SU-DHL-6 (cell line): ENCODE data around the gene SLC35F1.

Source experiments
- H2AFZ ChIP-seq: fragments of 200-600 bp; sonication (generic); 2 replicates; pipeline ENCODE4 v1.6.1; 2014; ENCODE audit warnings: low read depth, mild to moderate bottlenecking, moderate library complexity, mixed read lengths, antibody characterized with exemption, low read length; ENCODE audit not compliant: severe bottlenecking
- H3F3A ChIP-seq: fragments of 200-600 bp; shearing (Covaris generic); 2 replicates; pipeline ENCODE4 v1.6.0; 2016; ENCODE audit warnings: antibody characterized with exemption, mild to moderate bottlenecking; ENCODE audit not compliant: insufficient read depth
- H3K27ac ChIP-seq: fragments of 200-600 bp; sonication (generic); 2 replicates; pipeline ENCODE4 v1.5.1; 2016; ENCODE audit warnings: low read depth, mild to moderate bottlenecking, low read length, moderate library complexity, mixed read lengths
- H3K27me3 ChIP-seq: fragments of 200-600 bp; sonication (generic), shearing (Covaris generic); 2 replicates; pipeline ENCODE4 v1.6.0; 2014; ENCODE audit warnings: mild to moderate bottlenecking, low read length
- H3K36me3 ChIP-seq: fragments of 200-600 bp; sonication (generic); 2 replicates; pipeline ENCODE4 v1.6.1; 2014; ENCODE audit warnings: mild to moderate bottlenecking, low read length, mixed read lengths
- H3K4me2 ChIP-seq: fragments of 300-600, 200-600 bp; shearing (Covaris generic), sonication (generic); 2 replicates; pipeline ENCODE4 v1.6.0; 2014; ENCODE audit warnings: low read length, low read depth, mild to moderate bottlenecking; ENCODE audit not compliant: poor library complexity, severe bottlenecking
- H3K4me3 ChIP-seq: fragments of 200-600 bp; sonication (generic); 2 replicates; pipeline ENCODE4 v1.5.1; 2014; ENCODE audit warnings: antibody characterized with exemption, low read length, mild to moderate bottlenecking, mixed read lengths; ENCODE audit not compliant: insufficient read depth, poor library complexity, severe bottlenecking
- H3K79me2 ChIP-seq: fragments of 200-600 bp; sonication (generic); 2 replicates; pipeline ENCODE4 v1.6.1; 2014; ENCODE audit warnings: mild to moderate bottlenecking, low read length, moderate library complexity; ENCODE audit not compliant: insufficient read depth
- H3K9ac ChIP-seq: fragments of 200-600 bp; sonication (generic); 2 replicates; pipeline ENCODE4 v1.7.0; 2014; ENCODE audit warnings: mild to moderate bottlenecking, low read length
- H3K9me2 ChIP-seq: fragments of 200-600 bp; sonication (generic); replicated peaks from 2 replicates; pipeline ENCODE4 v1.6.1; 2014; ENCODE audit warnings: low read length; ENCODE audit not compliant: insufficient read depth
- H3K9me3 ChIP-seq: fragments of 200-600 bp; sonication (generic); 2 replicates; pipeline ENCODE4 v1.6.1; 2014; ENCODE audit warnings: low read length, mixed read lengths; ENCODE audit not compliant: insufficient read depth
- H4K20me1 ChIP-seq: fragments of 200-600 bp; sonication (generic); 2 replicates; pipeline ENCODE4 v1.6.1; 2014; ENCODE audit warnings: low read depth, mild to moderate bottlenecking, antibody characterized with exemption, low read length, moderate library complexity, mixed read lengths
- EZH2phosphoT487 ChIP-seq: fragments of 200-600 bp; sonication (generic), shearing (Covaris generic); conservative IDR thresholded peaks from 2 replicates; pipeline ENCODE4 v1.6.1; 2018; ENCODE audit warnings: mild to moderate bottlenecking, antibody characterized with exemption, low read length, moderate library complexity, mixed read lengths
- TF ChIP-seq, protein P1 (sequence below): fragments of 200-600 bp; sonication (generic); IDR thresholded peaks from one replicate; pipeline ENCODE4 v1.5.1; 2017; ENCODE audit warnings: antibody characterized with exemption, mild to moderate bottlenecking, low read length, moderate library complexity; ENCODE audit not compliant: insufficient read depth, poor library complexity, severe bottlenecking

The SLC35F1 gene

DNA sequence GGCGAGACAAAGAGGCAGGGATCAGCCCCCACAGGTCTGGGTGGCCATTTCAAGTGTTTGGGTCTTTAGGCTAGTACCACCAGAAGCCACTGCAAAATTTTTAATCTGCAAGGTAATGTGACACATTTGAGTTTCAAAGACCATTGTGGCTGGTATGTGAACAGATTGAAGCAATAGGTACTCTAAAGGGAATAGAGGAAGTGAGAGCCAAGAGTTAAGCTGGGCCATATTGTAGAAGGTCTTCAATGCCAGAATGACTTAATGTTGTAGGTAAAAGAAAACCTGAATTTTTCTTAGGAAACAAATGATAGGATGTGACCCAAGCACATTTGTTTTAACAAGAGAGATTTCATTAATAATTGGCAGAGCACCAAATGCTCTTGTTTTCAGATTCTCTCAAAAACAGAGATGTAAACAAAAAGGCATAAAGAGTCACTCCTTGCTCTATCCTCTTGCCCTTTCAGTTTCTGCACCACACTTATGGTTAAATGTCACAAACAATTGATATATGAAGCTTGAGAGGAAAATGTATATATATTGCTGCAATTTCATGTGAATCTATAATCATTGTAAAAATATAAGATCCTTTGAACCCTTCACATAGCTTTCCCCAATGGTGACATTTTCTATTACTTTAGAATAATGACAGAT lies 333.9 kb downstream of the SLC35F1 start:
- Histone ChIP-seq H3K4me2 (no peak overlapping the region), H3K9me2 (no peaks in the 10 kb centered on the region), H3K9ac (no peak overlapping the region), H3F3A (no peaks in the 10 kb centered on the region), H3K27me3 (no peaks in the 10 kb centered on the region), H3K36me3 (no peaks in the 10 kb centered on the region), H4K20me1 (no peaks in the 10 kb centered on the region), H3K27ac (no peak overlapping the region), H3K4me3 (no peak overlapping the region), H3K9me3 (no peaks in the 10 kb centered on the region), H3K79me2 (no peaks in the 10 kb centered on the region), H2AFZ (no peak overlapping the region)
- TF ChIP-seq, protein P1, sequence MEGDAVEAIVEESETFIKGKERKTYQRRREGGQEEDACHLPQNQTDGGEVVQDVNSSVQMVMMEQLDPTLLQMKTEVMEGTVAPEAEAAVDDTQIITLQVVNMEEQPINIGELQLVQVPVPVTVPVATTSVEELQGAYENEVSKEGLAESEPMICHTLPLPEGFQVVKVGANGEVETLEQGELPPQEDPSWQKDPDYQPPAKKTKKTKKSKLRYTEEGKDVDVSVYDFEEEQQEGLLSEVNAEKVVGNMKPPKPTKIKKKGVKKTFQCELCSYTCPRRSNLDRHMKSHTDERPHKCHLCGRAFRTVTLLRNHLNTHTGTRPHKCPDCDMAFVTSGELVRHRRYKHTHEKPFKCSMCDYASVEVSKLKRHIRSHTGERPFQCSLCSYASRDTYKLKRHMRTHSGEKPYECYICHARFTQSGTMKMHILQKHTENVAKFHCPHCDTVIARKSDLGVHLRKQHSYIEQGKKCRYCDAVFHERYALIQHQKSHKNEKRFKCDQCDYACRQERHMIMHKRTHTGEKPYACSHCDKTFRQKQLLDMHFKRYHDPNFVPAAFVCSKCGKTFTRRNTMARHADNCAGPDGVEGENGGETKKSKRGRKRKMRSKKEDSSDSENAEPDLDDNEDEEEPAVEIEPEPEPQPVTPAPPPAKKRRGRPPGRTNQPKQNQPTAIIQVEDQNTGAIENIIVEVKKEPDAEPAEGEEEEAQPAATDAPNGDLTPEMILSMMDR = no peak
- no peak for TF ChIP-seq EZH2phosphoT487

DNA sequence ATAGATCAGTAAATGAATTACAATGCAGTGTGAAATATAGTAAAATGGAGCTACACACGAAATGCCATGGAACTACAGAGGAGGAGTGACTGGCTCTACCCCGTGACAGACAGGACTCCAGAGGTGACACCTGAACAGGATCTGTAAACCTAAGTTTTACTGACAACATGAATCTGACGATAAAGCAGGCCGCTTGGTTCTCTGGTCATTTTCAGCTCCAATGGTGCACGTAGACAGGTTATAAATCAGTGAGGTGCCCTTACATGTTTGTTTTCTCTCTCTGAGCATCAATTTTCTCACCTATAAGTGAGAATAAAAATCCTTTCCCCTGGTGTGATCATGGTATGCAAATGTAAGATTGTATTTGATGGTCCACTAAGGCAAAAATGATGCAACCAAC lies 339.3 kb downstream of the SLC35F1 start:
- Histone ChIP-seq H2AFZ (no peak overlapping the region), H3K9me3 (no peaks in the 10 kb centered on the region), H4K20me1 (no peaks in the 10 kb centered on the region), H3K4me2 (no peak overlapping the region), H3K79me2 (no peaks in the 10 kb centered on the region), H3K27ac (no peak overlapping the region), H3K9ac (no peak overlapping the region), H3K9me2 (no peaks in the 10 kb centered on the region), H3F3A (no peaks in the 10 kb centered on the region), H3K4me3 (no peak overlapping the region), H3K27me3 (no peaks in the 10 kb centered on the region), H3K36me3 (no peaks in the 10 kb centered on the region)
- TF ChIP-seq, protein P1 = no peak
- TF ChIP-seq EZH2phosphoT487 = no peak

GRCh38 chr6:118248171-118248570 lies 341.1 kb downstream of the SLC35F1 start:
- no peaks in the 10 kb centered on the region for H3K36me3 ChIP-seq
- no peak overlapping the region for H3K4me3 ChIP-seq
- no peaks in the 10 kb centered on the region for H3K9me2 ChIP-seq
- H3K27ac ChIP-seq = no peak overlapping the region
- no peaks in the 10 kb centered on the region for H3K79me2 ChIP-seq
- no peaks in the 10 kb centered on the region for H4K20me1 ChIP-seq
- H3K9me3 ChIP-seq = no peaks in the 10 kb centered on the region
- H2AFZ ChIP-seq = no peak overlapping the region
- TF ChIP-seq EZH2phosphoT487 = no peak
- TF ChIP-seq, protein P1 = no peak
- no peak overlapping the region for H3K9ac ChIP-seq
- H3K4me2 ChIP-seq = no peak overlapping the region
- no peaks in the 10 kb centered on the region for H3F3A ChIP-seq
- no peaks in the 10 kb centered on the region for H3K27me3 ChIP-seq
